NB4 (cell line): ENCODE results near the gene CMIP.
A peak's percentile ranks its signal among the peaks of the same experiment; 100 is the strongest.

ENCODE experiments used
- DNase-seq: peaks from one replicate; pipeline ENCODE4 v3.0.0; 2010; ENCODE audit warnings: low read depth
- H3K4me3 ChIP-seq: one replicate; pipeline ENCODE4 v1.5.1; 2011; ENCODE audit warnings: mild to moderate bottlenecking, low read depth, low read length, moderate library complexity
- CTCF ChIP-seq: IDR thresholded peaks from one replicate; pipeline ENCODE4 v1.5.1; 2012; ENCODE audit warnings: low read depth, low read length
- MAX ChIP-seq: IDR thresholded peaks from 2 replicates; pipeline ENCODE4 v1.6.1; 2011; ENCODE audit warnings: low read depth, low read length
- MYC ChIP-seq: IDR thresholded peaks from 2 replicates; pipeline ENCODE4 v1.6.1; 2011; ENCODE audit warnings: low read depth, low read length
- POLR2A ChIP-seq: IDR thresholded peaks from 2 replicates; pipeline ENCODE4 v1.6.1; 2011; ENCODE audit warnings: mild to moderate bottlenecking; ENCODE audit not compliant: insufficient read length; ENCODE audit errors: extremely low read depth

CMIP gene

GRCh38 chr16:81723098-81723723, 278.6 kb downstream of the CMIP start:
- no peak overlapping the region for H3K4me3 ChIP-seq
- DNase-seq, result peak; percentile 89
- TF ChIP-seq POLR2A, result no peak
- peak; percentile 80 for TF ChIP-seq MAX
- TF ChIP-seq MYC, result no peak
- peak; percentile 54 for TF ChIP-seq CTCF

GRCh38 chr16:81728435-81728834, 283.8 kb downstream of the CMIP start:
- no peak for DNase-seq
- no peak overlapping the region for H3K4me3 ChIP-seq
- TF ChIP-seq MAX (no peak), POLR2A (no peak), CTCF (no peak), MYC (no peak)

GRCh38 chr16:81729451-81729850, 284.8 kb downstream of the CMIP start:
- DNase-seq, result peak; percentile 55
- peak; percentile 25 for TF ChIP-seq CTCF
- no peak for TF ChIP-seq POLR2A

GRCh38 chr16:81730090-81731051, 285.8 kb downstream of the CMIP start:
- TF ChIP-seq MAX (no peak), POLR2A (no peak), CTCF (peak; percentile 52)
- no peak overlapping the region for H3K4me3 ChIP-seq

More at GRCh38 chr16:81729451-81729850, 284.8 kb downstream of the CMIP start:
- H3K4me3 ChIP-seq, result no peak overlapping the region

GRCh38 chr16:81731649-81732048, 287.0 kb downstream of the CMIP start:
- DNase-seq, result no peak
- no peak for TF ChIP-seq CTCF
- TF ChIP-seq MYC, result no peak
- TF ChIP-seq POLR2A, result no peak
- no peak for TF ChIP-seq MAX
- no peak overlapping the region for H3K4me3 ChIP-seq

More at GRCh38 chr16:81730090-81731051, 285.8 kb downstream of the CMIP start:
- peak; percentile 56 for DNase-seq
